Endothelial cell of umbilical vein (primary cell): ENCODE results near the gene PSMG2. TPM values are rescaled to one million over a fixed set of nuclear protein-coding genes. Genes with fewer than 3 reads are reported as not detected.

Source experiments
- BruUV-seq: library from RNA; stranded (reverse); fragments of 400-500 nt; replicated peaks from 2 replicates; lab custom pipeline; 2021; lab: Mats Ljungman, UMichigan
- CTCF ChIA-PET: fragments of 300-600, 350-600 bp; sonication (Branson Sonifier 250); formaldehyde crosslinking; loops from one replicate; lab custom pipeline; 2021; ENCODE audit warnings: antibody characterized with exemption, inconsistent platforms; lab: Charles Lee
- POLR2A ChIA-PET: fragments of 300-600, 350-600 bp; sonication (Branson Sonifier 250); formaldehyde crosslinking; loops from one replicate; lab custom pipeline; 2021; ENCODE audit warnings: antibody characterized with exemption, inconsistent platforms; lab: Charles Lee
- DNase-seq: peaks from one replicate; pipeline ENCODE4 v3.0.0-alpha.2; 2011; ENCODE audit warnings: low read depth, low spot score
- FAIRE-seq: peaks from 2 replicates; lab custom pipeline; 2011; peaks lifted over from hg19 to GRCh38; lab: Jason Lieb, UNC
- H2AFZ ChIP-seq: 2 replicates; pipeline ENCODE4 v1.6.0; 2012; ENCODE audit warnings: low read depth, low read length, control low read depth, inconsistent platforms
- H3K27ac ChIP-seq: 2 replicates; pipeline ENCODE4 v1.5.1; 2011; ENCODE audit warnings: low read depth, mild to moderate bottlenecking, control low read depth, low read length, moderate library complexity; ENCODE audit not compliant: insufficient read depth
- H3K27me3 ChIP-seq, 2 experiments: 2 replicates each; pipeline versions ENCODE4 v1.6.0 to v1.6.1; 2011; ENCODE audit warnings: low read length in 2 of 2, mixed read lengths in 1 of 2; ENCODE audit not compliant: control insufficient read depth in 2 of 2, insufficient read depth in 2 of 2
- H3K36me3 ChIP-seq, 2 experiments: 2 replicates in 1 of 2; 3 replicates in 1 of 2; pipeline ENCODE4 v1.5.1; 2011; ENCODE audit warnings: low read length in 2 of 2, mild to moderate bottlenecking in 1 of 2, moderate library complexity in 1 of 2; ENCODE audit not compliant: control insufficient read depth in 2 of 2, insufficient read depth in 2 of 2; ENCODE audit errors: extremely low read depth in 1 of 2
- H3K4me1 ChIP-seq: 3 replicates; pipeline ENCODE4 v1.5.1; 2011; ENCODE audit warnings: mild to moderate bottlenecking, low read length; ENCODE audit not compliant: control insufficient read depth, insufficient read depth; ENCODE audit errors: extremely low read depth
- H3K4me2 ChIP-seq: 2 replicates; pipeline ENCODE4 v1.6.1; 2011; ENCODE audit warnings: low read length, control low read depth, mixed read lengths; ENCODE audit not compliant: insufficient read depth
- H3K4me3 ChIP-seq, 3 experiments: fragments of 200-600 bp in 1 of 3; sonication (generic), shearing (Covaris generic) in 1 of 3; replicated peaks in 1 of 3; 2 replicates each; pipeline ENCODE4 v1.5.1; 2011 to 2016; ENCODE audit warnings: control low read depth in 3 of 3, low read length in 3 of 3, mild to moderate bottlenecking in 2 of 3, inconsistent platforms in 1 of 3, low read depth in 1 of 3, moderate library complexity in 1 of 3; ENCODE audit not compliant: insufficient read depth in 1 of 3
- H3K79me2 ChIP-seq: 2 replicates; pipeline ENCODE4 v1.6.0; 2012; ENCODE audit warnings: low read length, inconsistent platforms; ENCODE audit not compliant: control insufficient read depth, insufficient read depth
- H3K9ac ChIP-seq: replicated peaks from 2 replicates; pipeline ENCODE3; 2011; ENCODE audit warnings: low read length, control low read depth; ENCODE audit not compliant: insufficient read depth; ENCODE audit errors: extremely low read depth
- H3K9me1 ChIP-seq: replicated peaks from 3 replicates; pipeline ENCODE4 v1.6.0; 2011; ENCODE audit warnings: mild to moderate bottlenecking, low read length; ENCODE audit not compliant: control insufficient read depth, insufficient read depth; ENCODE audit errors: extremely low read depth
- H3K9me3 ChIP-seq: replicated peaks from 2 replicates; pipeline ENCODE4 v1.5.1; 2012; ENCODE audit warnings: low read length, inconsistent platforms; ENCODE audit not compliant: control insufficient read depth, insufficient read depth
- H4K20me1 ChIP-seq: replicated peaks from 2 replicates; pipeline ENCODE3; 2011; ENCODE audit warnings: mild to moderate bottlenecking, low read length; ENCODE audit not compliant: control insufficient read depth, insufficient read depth; ENCODE audit errors: extremely low read depth
- EZH2 ChIP-seq: IDR thresholded peaks from 2 replicates; pipeline ENCODE4 v1.6.1; 2012; ENCODE audit warnings: borderline replicate concordance, low read depth, mild to moderate bottlenecking, moderate library complexity, low read length, inconsistent platforms; ENCODE audit not compliant: severe bottlenecking
- FOS ChIP-seq: IDR thresholded peaks from 2 replicates; pipeline ENCODE4 v1.6.1; 2011; ENCODE audit warnings: mild to moderate bottlenecking, low read length, moderate library complexity, borderline replicate concordance; ENCODE audit not compliant: insufficient read depth
- GATA2 ChIP-seq: IDR thresholded peaks from 2 replicates; pipeline ENCODE4 v1.7.0; 2011; ENCODE audit warnings: low read depth, mild to moderate bottlenecking, moderate library complexity, mixed read lengths, low read length; ENCODE audit not compliant: insufficient read length, insufficient read depth
- JUN ChIP-seq: IDR thresholded peaks from 2 replicates; pipeline ENCODE4 v1.6.1; 2011; ENCODE audit warnings: borderline replicate concordance, low read depth; ENCODE audit not compliant: insufficient read length, insufficient read depth
- MYC ChIP-seq: IDR thresholded peaks from one replicate; pipeline ENCODE4 v1.6.1; 2011; ENCODE audit warnings: mild to moderate bottlenecking, low read depth, low read length
- POLR2AphosphoS5 ChIP-seq: IDR thresholded peaks from 2 replicates; pipeline ENCODE4 v1.6.1; 2012; ENCODE audit warnings: low read depth, mild to moderate bottlenecking, control low read depth, low read length, moderate library complexity; ENCODE audit not compliant: insufficient read depth
- dilution Hi-C: fragments of 300-500 bp; cut with MboI; formaldehyde crosslinking; loops from one replicate; pipeline ENCODE4 v1.15.0; 2019; ENCODE audit warnings: low sequenced_read_pairs; ENCODE audit not compliant: extremely low pct_ligation_motif_present
- intact Hi-C: fragments of 100-400 bp; cut with micrococcal nuclease; formaldehyde crosslinking; loops from one replicate; pipeline ENCODE4 v1.10.0; 2022
- polyA plus RNA-seq, 4 experiments: library from polyadenylated mRNA; depleted of rRNA in 3 of 4; stranded (reverse) in 3 of 4; unstranded in 1 of 4; fragments of >200 nt; gene quantifications; 2 replicates each; pipeline versions ENCODE4 v1.2.1 to v1.2.3, GENCODE V29; 2011 to 2012; ENCODE audit warnings: missing spikeins in 1 of 4
- total RNA-seq: library from RNA; stranded (reverse); gene quantifications from 2 replicates; pipeline ENCODE4 v1.2.3, GENCODE V29; 2021
- TF ChIP-seq, protein P1 (sequence below), 2 donors: IDR thresholded peaks; 1 replicate in 1 of 2; 2 replicates in 1 of 2; pipeline ENCODE4 v1.5.1; 2011; ENCODE audit warnings: low read length in 2 of 2, mild to moderate bottlenecking in 2 of 2, moderate library complexity in 2 of 2, control low read depth in 1 of 2, inconsistent platforms in 1 of 2, low read depth in 1 of 2; ENCODE audit not compliant: insufficient read depth in 1 of 2; ENCODE audit errors: extremely low read depth in 1 of 2
- TF ChIP-seq, protein P2 (sequence below): IDR thresholded peaks from 2 replicates; pipeline ENCODE4 v1.6.1; 2011; ENCODE audit not compliant: insufficient read depth, insufficient read length

PSMG2 gene
- total and polyA plus RNA-seq, 2 donors (not counting 3 experiments of a cell fraction or from before 2014, with no cell fraction given): 42.0 to 71.0 TPM

- CTCF ChIA-PET: interaction anchor here (1.3 to 5.4 kb wide), 2 partner anchors 196 to 263 kb away, joined by 3 to 65 read pairs; no protein-coding TSS in a partner anchor
- H3K4me1 ChIP-seq: peaks cover 45% of the 10 kb centered on the region
- FAIRE-seq: no peak
- no peaks in the 10 kb centered on the region for H3K36me3 ChIP-seq
- peak overlapping the region; percentile 99 for H3K27ac ChIP-seq
- TF ChIP-seq JUN (peak; percentile 58), GATA2 (no peak)
- POLR2A ChIA-PET: no interaction called here
- peak overlapping the region; percentile 77 for H2AFZ ChIP-seq
- no peaks in the 10 kb centered on the region for H3K9me3 ChIP-seq
- dilution Hi-C loops: no loop called here
- peaks cover 59% of the 10 kb centered on the region for H3K79me2 ChIP-seq
- H3K9ac ChIP-seq: peak overlapping the region; percentile 100
- H4K20me1 ChIP-seq: peaks cover 6% of the 10 kb centered on the region
- DNase-seq: no peak
- no peaks in the 10 kb centered on the region for H3K9me1 ChIP-seq
- H3K4me2 ChIP-seq: peak overlapping the region; percentile 99
- H3K27me3 ChIP-seq: no peaks in the 10 kb centered on the region
- intact Hi-C loops: loop anchor here (2.0 to 10.0 kb wide), 4 partner anchors 50 to 372 kb away; partner anchors contain the start of gene AFG3L2
- peak overlapping the region; percentile 65 to 99 (median 92) for H3K4me3 ChIP-seq
- BruUV-seq: TSS peak; percentile 37
These were observed 46.3 kb upstream of the PSMG2 start for GRCh38 chr18:12656605-12656937.

DNA sequence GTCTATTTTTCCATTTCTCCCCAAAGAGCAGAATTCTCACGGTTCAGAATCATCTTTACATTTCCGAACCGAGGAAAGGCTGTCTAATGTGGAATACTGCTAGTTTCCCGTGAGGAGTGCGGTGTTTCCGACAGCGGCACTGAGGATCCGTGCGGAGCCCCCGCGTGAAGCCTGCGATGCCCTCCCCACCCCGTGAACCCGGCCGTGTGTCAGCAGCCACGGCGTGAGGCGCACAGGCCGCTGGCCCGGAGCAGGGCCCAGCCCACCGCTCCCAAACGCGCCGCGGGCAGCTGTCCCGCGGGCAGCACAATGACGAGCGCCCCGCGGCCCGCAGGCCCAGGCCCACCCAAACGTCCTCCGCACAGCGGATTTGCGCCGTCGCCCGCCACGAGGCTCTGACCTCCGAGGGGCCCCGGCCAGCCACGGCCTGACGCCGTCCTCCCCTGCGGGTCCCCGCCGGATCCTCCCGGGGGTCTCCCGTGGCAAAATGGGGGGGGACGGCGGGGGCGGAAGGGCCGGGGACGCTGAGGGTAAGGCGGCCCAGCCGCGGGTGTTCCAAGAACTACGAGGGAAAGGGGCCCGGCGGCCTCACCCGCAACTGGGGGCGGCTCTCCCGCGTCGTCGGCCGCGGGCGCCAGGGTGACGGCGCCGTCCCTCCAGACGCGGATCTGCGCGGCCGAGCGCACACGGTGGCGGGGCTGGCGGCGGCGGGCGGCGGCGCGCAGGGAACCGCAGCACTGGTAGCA, 45.7 kb upstream of the PSMG2 start:
- BruUV-seq: TSS peak; percentile 33
- Histone ChIP-seq H3K9me3 (no peaks in the 10 kb centered on the region), H3K4me2 (peak overlapping the region; percentile 99), H2AFZ (peak overlapping the region; percentile 77), H3K9ac (peak overlapping the region; percentile 100), H4K20me1 (peaks cover 6% of the 10 kb centered on the region), H3K4me1 (peaks cover 45% of the 10 kb centered on the region), H3K9me1 (no peaks in the 10 kb centered on the region), H3K27me3 (no peaks in the 10 kb centered on the region), H3K79me2 (peaks cover 54% of the 10 kb centered on the region), H3K36me3 (no peaks in the 10 kb centered on the region), H3K4me3 (peak overlapping the region; percentile 65 to 99 (median 92)), H3K27ac (peak overlapping the region; percentile 99)
- CTCF ChIA-PET: interaction anchor here (1.3 to 5.4 kb wide), 3 partner anchors 118 to 263 kb away, joined by 3 to 65 read pairs (median 3); no protein-coding TSS in a partner anchor
- POLR2A ChIA-PET: interaction anchor here (0.5 kb wide), 1 partner anchor 65 kb away, joined by 3 read pairs; no protein-coding TSS in a partner anchor
- FAIRE-seq (peak; percentile 28), DNase-seq (peak; percentile 63)
- TF ChIP-seq FOS (no peak), POLR2AphosphoS5 (peak; percentile 45), GATA2 (no peak), JUN (no peak), MYC (no peak), EZH2 (no peak)
- TF ChIP-seq, protein P1, sequence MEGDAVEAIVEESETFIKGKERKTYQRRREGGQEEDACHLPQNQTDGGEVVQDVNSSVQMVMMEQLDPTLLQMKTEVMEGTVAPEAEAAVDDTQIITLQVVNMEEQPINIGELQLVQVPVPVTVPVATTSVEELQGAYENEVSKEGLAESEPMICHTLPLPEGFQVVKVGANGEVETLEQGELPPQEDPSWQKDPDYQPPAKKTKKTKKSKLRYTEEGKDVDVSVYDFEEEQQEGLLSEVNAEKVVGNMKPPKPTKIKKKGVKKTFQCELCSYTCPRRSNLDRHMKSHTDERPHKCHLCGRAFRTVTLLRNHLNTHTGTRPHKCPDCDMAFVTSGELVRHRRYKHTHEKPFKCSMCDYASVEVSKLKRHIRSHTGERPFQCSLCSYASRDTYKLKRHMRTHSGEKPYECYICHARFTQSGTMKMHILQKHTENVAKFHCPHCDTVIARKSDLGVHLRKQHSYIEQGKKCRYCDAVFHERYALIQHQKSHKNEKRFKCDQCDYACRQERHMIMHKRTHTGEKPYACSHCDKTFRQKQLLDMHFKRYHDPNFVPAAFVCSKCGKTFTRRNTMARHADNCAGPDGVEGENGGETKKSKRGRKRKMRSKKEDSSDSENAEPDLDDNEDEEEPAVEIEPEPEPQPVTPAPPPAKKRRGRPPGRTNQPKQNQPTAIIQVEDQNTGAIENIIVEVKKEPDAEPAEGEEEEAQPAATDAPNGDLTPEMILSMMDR (IDR thresholded peaks at IDR 0.05; ENCODE audit: extremely low read depth in 1 of 2, insufficient read depth in 1 of 2, low read depth in 1 of 2, low read length in 2 of 2): no peak
- TF ChIP-seq, protein P2, sequence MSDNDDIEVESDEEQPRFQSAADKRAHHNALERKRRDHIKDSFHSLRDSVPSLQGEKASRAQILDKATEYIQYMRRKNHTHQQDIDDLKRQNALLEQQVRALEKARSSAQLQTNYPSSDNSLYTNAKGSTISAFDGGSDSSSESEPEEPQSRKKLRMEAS: no peak
- dilution Hi-C loops: no loop called here
- intact Hi-C loops: loop anchor here (2.0 to 10.0 kb wide), 4 partner anchors 50 to 372 kb away; partner anchors contain the start of gene AFG3L2
